HG02884 (cell line): ENCODE results near the gene BRD3OS.

Source experiments
- ATAC-seq: cut with Tn5 transposase; IDR thresholded peaks from one replicate; pipeline ENCODE4 v1.9.1; 2021; ENCODE audit warnings: mild to moderate bottlenecking, moderate library complexity; ENCODE audit not compliant: unreplicated experiment

BRD3OS gene, protein sequence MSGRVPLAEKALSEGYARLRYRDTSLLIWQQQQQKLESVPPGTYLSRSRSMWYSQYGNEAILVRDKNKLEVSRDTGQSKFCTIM

DNA sequence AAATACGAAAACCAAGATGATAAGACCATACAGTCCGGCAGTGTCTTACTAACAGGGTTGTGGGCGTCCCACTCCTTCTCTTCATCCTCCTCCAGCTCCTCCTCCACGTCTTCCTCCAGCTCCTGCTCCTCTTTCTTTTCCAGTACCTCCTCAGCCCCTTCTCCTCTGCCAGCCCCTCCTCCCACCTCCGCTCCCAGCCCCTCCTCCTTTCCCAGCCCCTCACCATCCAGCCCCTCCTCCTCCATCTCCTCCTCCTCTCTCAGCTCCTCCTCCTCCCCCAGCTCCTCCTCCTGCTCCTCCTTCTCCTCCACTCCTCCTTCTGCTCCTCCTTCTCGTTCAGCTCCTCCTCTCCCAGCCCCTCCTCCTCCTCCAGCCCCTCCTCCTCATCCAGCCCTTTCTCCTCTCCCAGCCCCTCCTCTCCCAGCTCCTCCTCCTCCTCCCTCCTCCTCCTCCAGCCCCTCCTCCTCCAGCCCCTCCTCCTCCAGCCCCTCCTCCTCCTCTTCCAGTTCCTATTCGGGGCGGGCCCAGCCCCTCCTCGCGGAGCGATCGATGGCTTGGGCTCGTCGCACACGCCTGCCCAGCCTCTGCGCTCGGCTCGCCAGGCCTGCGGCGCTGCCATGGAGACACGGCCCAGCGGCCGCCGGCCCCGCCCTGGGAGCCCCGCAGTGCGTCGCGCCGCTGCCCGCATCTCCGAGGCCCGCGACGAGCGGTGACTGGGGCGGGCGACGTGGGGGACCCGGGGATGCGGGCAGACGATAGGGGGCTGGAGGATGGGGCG lies at the start of gene BRD3OS:
Gene BRD3OS, plus strand, starts transcription at position 654 of the 778 bp plus-strand sequence. CDS start 1,267 bp downstream, outside the sequence.
- ATAC-seq = peak; percentile 82

DNA sequence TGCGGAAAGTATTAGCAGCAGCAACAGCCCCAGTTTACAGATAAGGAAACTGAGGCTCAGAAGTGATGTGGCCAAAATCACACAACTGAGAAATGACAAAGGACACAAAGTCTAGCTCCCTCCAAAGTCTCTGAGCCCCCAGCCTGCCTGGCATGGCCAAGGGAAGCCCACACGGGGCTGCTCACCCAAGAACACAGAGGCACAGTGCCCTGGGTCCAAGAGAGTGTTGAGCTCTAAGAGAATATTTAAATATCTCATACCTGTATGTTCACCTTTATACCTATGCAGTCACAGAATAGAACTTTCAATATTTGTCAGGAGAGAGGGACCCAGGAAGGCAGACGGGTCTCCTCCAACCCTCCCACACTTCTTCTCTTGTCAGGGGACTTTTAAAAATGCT lies 49.8 kb upstream of the BRD3OS start:
- no peak for ATAC-seq

DNA sequence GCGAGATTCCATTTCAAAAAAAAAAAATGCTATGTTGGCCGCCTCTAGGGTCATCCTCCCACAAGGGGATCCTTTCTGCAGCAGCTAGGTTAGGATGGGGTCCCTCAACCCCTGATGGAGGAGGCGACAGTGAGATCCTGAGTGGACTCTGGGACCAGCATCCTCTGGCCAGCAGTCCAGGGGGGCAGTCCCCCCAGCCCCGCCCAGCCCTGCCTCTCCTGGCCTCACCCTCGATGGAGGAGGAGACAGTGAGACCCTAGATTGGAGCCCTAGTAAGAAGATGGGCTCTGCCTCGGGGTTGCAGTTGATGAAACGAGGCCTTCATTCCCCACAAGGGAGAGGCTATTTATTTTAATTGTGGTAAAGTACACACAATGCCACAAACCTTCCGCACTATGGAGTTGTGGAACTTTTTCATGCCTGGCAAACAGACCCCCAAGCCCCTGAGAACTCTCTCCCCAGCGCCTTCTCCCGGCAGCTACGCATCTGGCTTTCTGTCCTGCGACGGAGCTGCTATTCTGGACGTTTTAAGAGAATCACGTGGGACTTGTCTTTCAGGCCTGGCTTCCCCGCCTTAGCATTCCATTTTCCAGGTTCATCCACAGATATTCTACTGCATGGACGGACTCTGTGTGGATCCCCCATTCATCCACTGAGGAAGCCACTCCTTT lies 49.0 kb upstream of the BRD3OS start:
- ATAC-seq = no peak

DNA sequence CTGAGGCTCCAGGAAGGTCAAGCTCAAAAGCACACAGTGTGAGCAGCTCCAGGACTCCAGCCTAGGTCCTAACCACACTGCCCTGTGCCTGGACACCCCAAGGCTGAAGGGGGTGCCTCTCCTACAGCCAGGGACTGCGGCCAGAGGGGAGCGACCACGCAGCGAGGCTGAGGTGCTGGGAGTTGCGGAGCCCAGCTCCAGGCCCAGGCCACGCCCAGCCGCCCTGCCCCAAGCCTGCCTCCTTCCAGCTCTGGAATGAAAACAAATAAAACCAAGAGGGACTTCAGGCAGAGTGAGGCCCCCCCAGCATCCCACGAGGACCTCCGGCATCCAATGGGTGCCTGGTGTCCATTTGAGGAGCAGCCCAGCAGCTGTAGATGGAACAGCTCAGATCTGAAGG lies 48.4 kb upstream of the BRD3OS start:
- ATAC-seq = no peak

DNA sequence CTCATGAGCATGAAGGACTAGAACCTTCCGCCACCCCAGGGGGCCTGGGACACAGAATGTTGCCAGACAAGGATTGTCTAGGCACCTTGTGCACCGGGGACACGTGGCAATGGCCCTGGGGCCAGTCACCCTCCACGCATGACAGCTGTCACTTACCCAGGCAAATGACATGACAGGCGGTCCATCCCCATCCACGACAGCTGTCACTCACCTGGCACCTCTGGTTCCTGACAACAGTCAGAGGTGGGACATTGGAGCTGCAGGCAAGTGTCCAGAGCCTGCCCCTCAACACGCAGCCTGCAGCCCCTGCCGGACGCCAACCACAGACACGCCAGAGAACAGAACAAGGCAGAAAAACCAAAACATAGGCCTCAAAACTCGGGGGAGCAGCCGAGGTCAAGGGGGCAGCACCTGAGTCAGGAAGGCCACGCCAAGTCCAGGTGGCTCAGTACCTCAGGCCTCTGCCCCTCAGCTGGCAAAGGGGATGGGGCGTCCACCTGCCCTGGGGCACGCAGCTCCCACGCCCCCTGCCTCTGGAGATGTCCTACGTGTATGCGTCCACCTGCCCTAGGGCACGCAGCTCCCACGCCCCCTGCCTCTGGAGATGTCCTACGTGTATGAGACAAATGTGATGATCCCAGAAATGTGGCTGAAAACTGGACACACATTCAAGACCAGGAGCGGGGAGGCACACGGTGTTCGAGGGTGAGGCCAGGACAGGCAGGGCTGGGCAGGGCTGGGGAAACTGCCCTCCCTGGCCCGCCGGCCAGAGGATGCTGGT lies 47.7 kb upstream of the BRD3OS start:
- ATAC-seq = no peak

DNA sequence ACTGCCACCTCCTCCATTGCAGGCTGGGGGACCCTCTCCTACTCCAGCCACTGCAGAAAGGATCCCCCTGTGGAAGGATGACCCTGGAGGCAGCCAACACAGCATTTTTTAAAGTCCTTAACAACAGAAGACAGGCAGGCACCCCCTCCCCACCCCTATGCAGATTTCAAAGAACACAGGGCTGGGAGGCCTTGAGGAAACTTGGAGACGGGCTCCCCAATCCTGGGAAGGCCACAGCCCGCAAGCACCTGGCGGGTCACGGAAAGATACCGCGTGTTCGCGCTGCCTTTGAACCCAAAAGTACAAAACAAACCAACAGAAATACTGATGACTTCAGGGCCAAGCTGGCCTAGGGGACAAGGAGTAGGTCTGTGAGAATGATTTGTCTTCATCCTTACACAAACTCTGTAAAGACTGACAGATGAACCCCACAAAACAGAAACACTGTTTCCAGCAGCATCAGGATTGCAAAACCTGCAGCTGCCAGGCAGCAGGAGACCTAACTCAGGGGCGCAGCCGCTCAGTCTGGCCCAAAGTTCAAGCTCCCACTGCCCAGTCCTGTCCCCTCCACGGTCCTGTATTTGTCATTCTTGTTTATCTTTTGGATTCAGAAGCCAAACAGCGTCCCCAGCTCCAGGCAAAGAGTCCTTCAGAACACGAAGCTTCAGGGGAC lies 46.9 kb upstream of the BRD3OS start:
- no peak for ATAC-seq

DNA sequence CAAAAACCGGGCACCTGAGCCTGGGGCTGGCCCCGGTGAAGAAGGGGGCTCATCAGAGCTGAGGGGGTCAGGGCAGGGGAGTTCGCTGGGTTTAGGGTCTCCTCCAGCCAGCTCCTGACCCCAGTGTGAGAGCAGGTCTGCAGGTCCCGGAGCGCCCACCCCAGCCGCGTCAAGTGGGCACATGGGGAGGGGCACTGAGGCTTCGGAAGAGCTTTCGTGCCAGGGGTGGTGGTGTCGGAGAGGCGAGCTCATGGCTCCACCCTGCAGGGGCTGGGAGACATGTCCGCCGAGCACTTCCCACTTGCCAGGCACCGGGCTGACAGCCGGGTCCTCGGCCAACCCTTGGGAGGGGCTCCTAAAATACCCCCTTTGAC lies 46.4 kb upstream of the BRD3OS start:
- no peak for ATAC-seq

DNA sequence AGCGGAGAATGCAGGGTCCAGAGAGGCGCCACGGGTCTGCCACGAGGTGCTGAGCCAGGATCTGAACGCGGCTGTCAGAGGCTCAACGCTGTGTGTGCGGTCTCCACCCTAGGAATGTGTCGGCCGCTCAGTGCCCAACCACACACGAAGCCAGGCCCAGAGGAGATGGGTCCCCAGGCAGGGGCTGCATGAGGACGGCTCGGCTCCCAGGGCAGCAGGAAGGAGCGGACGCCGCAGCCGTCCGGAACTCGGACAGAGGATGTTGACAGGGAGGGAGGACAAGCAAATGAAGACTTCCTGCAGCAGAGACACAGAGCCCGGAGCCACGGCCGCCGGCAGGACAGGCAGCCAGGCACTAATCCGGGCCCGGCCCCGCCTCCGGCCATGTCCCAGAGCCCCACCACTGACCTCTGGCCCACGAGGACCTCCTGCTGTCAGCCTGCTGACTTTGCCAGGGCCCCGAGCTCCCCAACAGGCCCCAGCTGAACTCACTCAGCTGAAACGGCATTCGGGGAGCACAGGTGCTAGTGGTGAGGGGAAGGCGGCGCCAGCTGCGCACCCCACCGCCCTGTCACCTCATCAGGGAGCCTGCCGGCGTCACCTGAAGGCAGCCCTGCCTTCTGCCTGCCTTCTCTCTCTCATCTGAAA lies 45.9 kb upstream of the BRD3OS start:
- no peak for ATAC-seq

DNA sequence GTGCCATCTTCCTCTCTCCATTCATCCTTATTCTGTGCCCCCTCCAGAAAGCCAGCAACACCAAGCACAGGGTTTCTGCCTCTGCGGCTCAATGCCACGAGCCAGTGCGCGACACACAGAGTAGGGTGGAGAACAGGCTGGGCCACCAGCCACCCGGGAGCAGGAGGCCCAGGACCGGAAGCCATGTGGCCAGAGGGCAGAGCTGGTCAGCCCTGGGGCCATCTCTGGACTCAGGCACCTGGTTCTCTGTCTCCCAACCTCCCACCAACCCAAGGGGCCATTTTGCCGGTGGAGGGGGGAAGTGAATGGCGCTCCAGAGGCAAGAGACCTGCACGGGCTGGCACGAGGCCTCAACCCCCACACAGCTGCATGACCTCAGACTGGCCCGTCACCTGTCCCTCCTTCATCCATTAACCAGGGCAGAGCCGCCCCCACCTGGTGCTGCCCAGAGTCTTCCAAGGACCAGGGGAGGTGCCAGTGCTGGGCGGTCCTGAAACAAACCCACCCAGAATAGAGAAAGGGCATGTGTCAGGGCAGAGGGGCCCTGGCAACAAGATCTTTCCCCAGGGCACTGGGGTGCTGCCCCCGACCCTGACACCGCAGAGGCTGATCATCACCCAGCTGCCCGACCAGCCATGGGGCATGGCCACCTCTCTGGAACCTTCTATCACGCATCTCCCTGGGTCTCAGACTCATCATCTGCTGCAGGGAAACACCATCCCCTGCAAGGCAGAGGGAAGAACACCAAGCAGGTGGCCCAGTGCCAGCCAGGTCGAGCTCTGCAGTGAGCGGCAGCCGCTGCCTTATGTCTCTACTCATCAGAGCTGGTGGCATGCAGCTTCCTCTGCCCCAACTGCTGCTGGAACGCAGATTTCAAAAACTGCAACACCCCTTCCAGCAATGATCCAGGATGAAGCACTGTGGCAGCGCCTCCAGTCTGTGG lies 45.1 kb upstream of the BRD3OS start:
- ATAC-seq = no peak

DNA sequence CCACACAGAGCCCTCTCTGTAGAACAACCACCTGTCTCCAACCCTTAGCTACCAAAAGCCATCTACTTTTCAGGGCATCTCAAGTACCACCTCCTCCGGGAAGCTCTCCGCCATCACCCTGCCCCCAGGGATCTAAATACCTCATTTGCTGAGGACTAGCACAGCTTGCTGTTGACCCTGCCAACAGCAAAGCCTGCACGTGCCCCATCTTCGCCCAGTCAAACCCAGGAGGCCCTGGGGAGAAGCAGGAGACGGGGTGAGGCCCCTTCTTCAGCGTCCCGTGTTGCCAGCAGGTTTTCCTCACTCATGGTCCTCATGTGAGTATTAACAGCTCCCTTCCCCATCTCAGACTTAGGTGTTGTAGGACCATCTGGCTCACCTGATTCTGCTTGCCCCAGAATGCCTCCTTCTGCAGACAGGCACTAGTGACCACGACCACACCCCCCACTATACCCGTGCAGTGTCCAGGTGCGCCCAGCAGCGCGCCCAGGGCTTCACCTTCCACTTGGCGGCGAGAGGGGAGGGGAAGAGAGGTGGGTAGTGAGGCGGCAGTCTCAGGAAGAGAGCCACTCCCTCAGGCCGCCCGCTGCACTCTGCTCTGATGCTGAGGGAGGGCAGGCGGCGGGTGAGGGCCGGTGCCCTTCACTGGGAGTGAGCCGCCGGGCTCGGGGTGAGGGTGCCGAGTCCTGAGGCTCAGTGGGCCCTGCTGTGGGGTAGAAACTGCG lies 44.3 kb upstream of the BRD3OS start:
- no peak for ATAC-seq

DNA sequence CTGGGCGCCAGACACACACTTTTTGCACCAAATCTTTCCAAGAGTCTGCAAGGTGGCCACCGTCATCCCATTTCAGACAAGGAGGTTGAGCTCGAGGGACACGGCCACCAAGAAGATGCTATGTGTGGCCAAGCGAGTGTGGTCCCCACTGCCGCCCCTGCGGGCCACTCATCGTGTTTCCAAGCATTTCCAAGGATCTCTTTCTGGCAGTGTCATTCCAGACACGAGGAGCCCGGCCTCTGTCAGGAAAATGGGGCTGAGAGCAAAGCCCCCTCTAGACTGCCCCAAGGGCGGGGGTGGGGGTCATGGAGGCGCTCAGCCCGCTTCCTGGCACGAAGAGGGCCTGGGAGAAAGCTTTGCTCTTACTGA lies 43.7 kb upstream of the BRD3OS start:
- ATAC-seq = no peak

DNA sequence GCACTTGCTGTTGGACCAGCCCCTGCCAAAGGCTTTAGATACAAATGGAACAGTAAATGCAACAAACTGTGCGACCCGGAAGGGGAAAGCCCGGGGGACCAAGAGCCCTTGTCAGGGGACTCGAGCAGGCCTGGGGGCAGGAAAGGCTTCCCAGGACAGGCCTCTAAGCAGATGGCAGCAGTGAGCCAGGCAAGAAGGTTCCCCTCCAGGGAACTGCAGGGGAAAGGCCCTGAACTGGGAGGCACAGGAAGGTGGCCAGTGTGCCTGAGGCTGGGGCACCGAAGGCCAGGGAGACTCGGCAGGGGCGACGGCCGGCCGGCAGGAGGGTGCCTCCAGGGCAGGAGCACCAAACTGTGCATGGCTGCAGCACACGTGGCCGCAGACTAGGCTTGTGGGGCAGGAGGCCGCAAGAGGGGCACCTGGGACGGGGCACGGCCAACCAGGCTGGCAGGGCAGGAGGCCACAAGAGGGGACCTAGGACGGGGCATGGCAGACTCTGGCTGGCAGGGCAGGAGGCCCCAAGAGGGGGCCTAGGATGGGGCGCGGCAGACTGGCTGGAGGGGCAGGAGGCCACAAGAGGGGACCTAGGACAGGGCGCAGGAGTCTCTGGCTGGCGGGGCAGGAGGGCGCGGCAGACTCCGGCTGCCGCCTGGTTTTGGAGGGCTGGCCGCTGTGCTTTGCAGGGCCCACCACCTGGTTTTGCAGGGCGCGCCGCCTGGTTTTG lies 43.2 kb upstream of the BRD3OS start:
- ATAC-seq = no peak

DNA sequence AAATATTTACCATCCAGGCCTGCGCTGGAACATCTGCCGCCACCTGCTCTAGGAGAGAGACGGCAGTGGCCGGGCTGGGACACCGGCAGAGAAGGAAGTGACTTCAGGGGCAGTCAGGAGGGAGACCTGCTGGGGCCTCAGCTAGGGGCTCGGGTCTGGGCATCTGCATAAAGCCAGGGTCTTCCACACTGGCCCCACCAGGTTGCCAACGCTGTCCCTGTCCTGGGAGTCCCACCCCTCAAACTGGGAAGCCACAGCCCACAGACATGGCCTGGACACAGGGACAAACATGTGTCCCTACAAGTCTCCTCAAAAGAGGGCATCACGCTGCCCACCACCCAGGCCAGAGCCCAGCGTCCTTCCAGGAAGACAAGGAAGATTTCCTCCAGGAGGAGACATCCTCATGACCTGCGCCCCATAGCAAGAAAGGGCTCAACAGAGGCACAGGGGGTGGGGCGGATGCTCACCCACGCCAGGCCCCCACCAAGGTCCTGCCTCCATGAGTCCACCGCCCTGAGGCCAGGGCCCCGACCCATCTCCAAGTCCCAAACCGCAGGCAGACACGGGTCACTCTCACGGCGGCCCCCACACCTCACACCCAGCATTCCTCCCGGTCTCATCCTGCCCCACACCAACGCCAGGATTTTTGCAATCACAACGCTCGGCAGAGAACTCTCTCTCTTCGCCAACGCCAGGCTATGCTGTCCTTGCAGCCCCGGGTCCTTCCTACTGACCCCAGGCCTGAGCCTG lies 42.1 kb upstream of the BRD3OS start:
- no peak for ATAC-seq

DNA sequence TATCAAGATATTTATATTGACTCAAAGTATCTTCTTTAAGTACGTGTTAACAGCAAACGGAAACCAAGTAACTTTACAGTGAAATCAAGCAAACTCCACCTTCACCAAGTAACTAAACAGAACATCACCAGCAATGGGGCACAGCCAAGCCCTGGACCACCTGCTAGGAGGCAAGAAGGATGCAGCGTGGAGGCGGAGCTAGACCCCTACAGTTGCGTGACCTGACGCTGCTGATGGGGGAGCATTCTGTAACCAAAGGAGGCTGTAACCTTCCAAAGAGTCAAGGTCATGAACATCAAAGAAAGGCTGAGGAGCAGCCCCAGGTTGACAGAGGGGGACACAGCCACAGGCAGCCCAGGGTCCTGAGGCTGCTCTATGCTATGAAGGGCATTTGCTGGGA lies 39.2 kb upstream of the BRD3OS start:
- ATAC-seq = no peak

DNA sequence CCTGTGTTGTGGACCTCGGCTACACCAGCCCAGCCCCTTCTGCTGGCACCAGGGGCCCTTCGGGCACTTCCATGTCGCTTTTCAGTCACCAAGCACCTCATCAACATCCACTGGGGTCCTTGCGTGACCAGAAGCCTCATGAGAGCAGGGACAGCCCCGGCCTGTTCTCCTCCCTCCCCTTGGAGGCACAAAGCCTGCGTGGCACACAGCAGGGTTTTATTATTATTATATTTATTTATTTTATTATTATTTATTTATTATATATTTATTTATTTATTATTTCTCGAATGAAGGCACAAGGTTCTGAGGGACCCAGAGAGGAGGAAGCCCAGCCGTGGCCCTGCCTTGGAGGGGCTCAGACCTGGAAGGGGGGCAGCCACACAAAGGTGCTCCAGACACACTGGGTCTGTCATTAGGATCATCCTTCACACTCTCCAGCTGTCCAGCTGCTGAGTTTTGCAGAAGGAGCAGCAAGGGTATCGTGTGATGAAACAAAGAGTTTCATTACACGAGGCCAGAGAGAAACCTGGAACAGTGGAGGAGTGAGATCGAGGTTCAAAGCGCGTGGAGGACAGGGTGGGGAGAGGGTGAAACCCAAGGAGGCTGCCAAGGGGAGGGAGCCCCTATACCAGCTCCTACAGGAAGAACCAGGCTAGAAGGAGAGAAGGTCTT lies 38.4 kb upstream of the BRD3OS start:
- ATAC-seq = no peak

DNA sequence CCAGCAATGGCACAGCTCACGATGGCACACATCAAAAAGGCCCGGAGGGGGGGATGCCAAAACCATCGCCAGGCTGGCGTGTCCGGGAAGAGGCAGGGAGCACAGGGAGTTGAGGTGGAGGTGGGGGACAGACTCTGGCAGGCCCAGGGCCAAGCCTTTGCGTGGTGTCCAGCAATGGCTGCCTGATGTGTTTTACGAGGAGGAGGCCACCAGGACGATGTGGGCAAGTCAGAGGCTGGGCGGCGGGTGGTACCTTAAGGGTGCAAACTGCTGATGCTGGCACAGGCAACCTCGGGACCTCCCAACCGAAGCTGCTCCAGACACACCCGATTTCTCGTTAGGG lies 37.9 kb upstream of the BRD3OS start:
- ATAC-seq = no peak
